ENCODE data around the gene COPS6. TPM values are rescaled to one million over a fixed set of nuclear protein-coding genes. Genes with fewer than 3 reads are reported as not detected.

The COPS6 gene
- total RNA-seq, 4 donors from 2014 or later: 40.7 to 83.6 (median 62.9) TPM

DNA sequence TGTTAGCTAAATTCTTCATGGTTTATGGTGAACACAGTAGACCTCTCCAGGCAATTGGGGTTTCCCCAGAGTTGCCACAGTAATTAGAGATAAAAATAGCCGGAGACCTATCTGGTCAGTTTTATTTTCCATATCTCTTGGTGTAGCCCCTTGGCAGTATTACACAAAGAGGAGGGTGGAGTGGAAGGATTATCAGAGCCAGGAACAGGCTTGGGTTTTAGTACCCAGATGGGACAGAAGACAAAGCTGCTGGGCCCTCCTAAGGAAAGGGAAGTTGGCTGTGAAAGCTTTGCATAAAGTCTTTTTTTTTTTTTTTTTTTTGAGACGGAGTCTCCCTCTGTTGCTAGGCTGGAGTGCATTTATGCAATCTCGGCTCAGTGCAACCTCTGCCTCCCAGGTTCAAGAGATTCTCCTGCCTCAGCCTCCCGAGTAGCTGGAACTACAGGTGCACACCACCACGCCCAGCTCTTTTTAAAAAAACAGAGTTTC lies 29.5 kb upstream of the COPS6 start:
- no peaks in the 10 kb centered on the region for H3K9me3 ChIP-seq
- H3K4me3 ChIP-seq: no peak overlapping the region
- H3K4me1 ChIP-seq: no peaks in the 10 kb centered on the region
- WGBS, 2 donors (ENCODE audit: low coverage in 1 of 2): 80 to 93% methylated on average over 4 to 5 of the region's 5 CpGs
- H3K36me3 ChIP-seq: peaks cover 0 to 84% of the 10 kb centered on the region in 2 donors
- no peak overlapping the region for H3K27ac ChIP-seq
- ATAC-seq: no peak
- H3K27me3 ChIP-seq: no peaks in the 10 kb centered on the region
- TF ChIP-seq POLR2AphosphoS5 (IDR thresholded peaks at IDR 0.05) (no peak), EP300 (IDR thresholded peaks at IDR 0.05) (no peak), POLR2A (IDR thresholded peaks at IDR 0.05) (no peak)
- TF ChIP-seq, protein P1, sequence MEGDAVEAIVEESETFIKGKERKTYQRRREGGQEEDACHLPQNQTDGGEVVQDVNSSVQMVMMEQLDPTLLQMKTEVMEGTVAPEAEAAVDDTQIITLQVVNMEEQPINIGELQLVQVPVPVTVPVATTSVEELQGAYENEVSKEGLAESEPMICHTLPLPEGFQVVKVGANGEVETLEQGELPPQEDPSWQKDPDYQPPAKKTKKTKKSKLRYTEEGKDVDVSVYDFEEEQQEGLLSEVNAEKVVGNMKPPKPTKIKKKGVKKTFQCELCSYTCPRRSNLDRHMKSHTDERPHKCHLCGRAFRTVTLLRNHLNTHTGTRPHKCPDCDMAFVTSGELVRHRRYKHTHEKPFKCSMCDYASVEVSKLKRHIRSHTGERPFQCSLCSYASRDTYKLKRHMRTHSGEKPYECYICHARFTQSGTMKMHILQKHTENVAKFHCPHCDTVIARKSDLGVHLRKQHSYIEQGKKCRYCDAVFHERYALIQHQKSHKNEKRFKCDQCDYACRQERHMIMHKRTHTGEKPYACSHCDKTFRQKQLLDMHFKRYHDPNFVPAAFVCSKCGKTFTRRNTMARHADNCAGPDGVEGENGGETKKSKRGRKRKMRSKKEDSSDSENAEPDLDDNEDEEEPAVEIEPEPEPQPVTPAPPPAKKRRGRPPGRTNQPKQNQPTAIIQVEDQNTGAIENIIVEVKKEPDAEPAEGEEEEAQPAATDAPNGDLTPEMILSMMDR (IDR thresholded peaks at IDR 0.05): no peak

DNA sequence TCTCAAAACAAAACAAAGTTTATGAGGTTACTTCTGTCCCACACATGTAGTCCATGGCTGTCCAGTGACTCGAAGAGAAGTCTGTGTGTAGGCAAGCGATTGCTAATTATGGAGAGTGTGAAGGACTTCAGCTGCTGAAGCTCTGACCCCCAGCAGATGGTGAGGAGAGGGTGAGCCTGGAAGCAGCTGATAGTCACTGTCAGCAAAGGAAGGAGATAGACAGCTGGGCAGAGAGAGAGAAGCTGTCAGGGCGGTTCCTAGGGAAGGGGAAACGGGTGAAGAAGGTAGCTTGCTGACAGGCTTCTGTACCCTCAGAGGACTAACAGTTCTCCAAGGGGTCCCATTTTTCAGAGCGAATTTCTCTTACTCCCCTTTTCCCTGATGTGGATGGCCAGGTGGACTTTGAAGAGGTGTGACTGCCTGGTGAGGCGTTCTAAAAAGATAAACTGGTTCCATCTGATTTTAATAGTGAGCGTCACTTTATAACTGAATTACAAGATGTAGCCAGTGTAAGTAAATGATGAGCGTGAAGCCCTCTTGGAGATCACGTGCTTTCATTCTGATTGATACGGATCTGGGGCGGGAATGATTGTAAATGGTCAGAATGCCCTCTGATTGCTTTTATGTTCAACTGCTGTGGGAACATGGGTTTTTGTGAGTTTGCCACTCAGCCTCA lies 27.1 kb upstream of the COPS6 start:
- no peak for ATAC-seq
- no peaks in the 10 kb centered on the region for H3K9me3 ChIP-seq
- H3K4me1 ChIP-seq: peaks cover 0 to 19% (median 0%) of the 10 kb centered on the region in 3 donors
- no peak overlapping the region for H3K27ac ChIP-seq
- no peaks in the 10 kb centered on the region for H3K27me3 ChIP-seq
- TF ChIP-seq POLR2AphosphoS5 (IDR thresholded peaks at IDR 0.05) (no peak), EP300 (IDR thresholded peaks at IDR 0.05) (no peak), POLR2A (IDR thresholded peaks at IDR 0.05) (no peak)
- TF ChIP-seq, protein P1 (IDR thresholded peaks at IDR 0.05): no peak
- H3K36me3 ChIP-seq: peaks cover 0 to 86% of the 10 kb centered on the region in 2 donors
- 87 to 93% methylated on average over 7 to 11 of the region's 11 CpGs for whole genome bisulfite sequencing, 2 donors (ENCODE audit: low coverage in 1 of 2)
- no peak overlapping the region for H3K4me3 ChIP-seq

DNA sequence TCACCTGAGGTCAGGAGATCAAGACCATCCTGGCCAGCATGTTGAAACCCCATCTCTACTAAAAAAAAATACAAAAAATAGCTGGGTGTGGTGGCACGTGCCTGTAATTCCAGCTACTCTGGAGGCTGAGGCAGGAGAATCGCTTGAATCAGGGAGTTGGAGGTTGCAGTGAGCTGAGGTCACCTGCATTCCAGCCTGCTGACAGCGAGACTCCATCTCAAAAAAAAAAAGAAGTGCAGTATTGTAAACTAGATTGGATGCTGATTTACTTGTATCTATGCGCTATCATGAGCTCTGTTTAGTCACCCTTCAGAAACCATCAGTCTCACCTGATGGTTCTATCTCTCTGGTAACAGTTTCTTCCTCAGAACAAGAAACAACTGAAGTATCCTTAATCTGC lies 25.4 kb upstream of the COPS6 start:
- H3K36me3 ChIP-seq: peaks cover 0 to 84% of the 10 kb centered on the region in 2 donors
- H3K27me3 ChIP-seq: no peaks in the 10 kb centered on the region
- TF ChIP-seq POLR2A (IDR thresholded peaks at IDR 0.05) (no peak), EP300 (IDR thresholded peaks at IDR 0.05) (no peak), POLR2AphosphoS5 (IDR thresholded peaks at IDR 0.05) (no peak)
- TF ChIP-seq, protein P1 (IDR thresholded peaks at IDR 0.05): no peak
- H3K4me1 ChIP-seq: peaks cover 0 to 19% (median 0%) of the 10 kb centered on the region in 3 donors
- H3K9me3 ChIP-seq: no peaks in the 10 kb centered on the region
- WGBS, 2 donors (ENCODE audit: low coverage in 1 of 2): 72 to 92% methylated on average over 3 of the region's 4 CpGs
- no peak for ATAC-seq
- H3K4me3 ChIP-seq: no peak overlapping the region
- H3K27ac ChIP-seq: no peak overlapping the region

DNA sequence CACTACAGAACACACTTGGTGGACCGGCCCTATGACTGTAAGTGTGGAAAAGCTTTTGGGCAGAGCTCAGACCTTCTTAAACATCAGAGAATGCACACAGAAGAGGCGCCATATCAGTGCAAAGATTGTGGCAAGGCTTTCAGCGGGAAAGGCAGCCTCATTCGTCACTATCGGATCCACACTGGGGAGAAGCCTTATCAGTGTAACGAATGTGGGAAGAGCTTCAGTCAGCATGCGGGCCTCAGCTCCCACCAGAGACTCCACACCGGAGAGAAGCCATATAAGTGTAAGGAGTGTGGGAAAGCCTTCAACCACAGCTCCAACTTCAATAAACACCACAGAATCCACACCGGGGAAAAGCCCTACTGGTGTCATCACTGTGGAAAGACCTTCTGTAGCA lies 24.6 kb upstream of the COPS6 start:
- TF ChIP-seq POLR2A (IDR thresholded peaks at IDR 0.05) (no peak), EP300 (IDR thresholded peaks at IDR 0.05) (no peak), POLR2AphosphoS5 (IDR thresholded peaks at IDR 0.05) (no peak)
- TF ChIP-seq, protein P1 (IDR thresholded peaks at IDR 0.05): no peak
- no peaks in the 10 kb centered on the region for H3K27me3 ChIP-seq
- H3K27ac ChIP-seq: no peak overlapping the region
- ATAC-seq: no peak
- peaks cover 0 to 84% of the 10 kb centered on the region in 2 donors for H3K36me3 ChIP-seq
- no peak overlapping the region for H3K4me3 ChIP-seq
- peaks cover 0 to 19% (median 0%) of the 10 kb centered on the region in 3 donors for H3K4me1 ChIP-seq
- whole genome bisulfite sequencing, 2 donors (ENCODE audit: low coverage in 1 of 2): 77 to 82% methylated on average over 7 to 9 of the region's 9 CpGs
- no peaks in the 10 kb centered on the region for H3K9me3 ChIP-seq
